ENCODE data around the gene SIGLEC15. TPM values are rescaled to one million over a fixed set of nuclear protein-coding genes. Genes with fewer than 3 reads are reported as not detected.
A peak's percentile ranks its signal among the peaks of the same experiment; 100 is the strongest.

Gene SIGLEC15
- total RNA-seq, 4 donors from 2014 or later: not detected

GRCh38 chr18:45837283-45838070, 12.0 kb downstream of the SIGLEC15 start:
- Histone ChIP-seq H3K27ac (no peak overlapping the region), H3K4me1 (peaks cover 4 to 7% of the 10 kb centered on the region in 2 donors), H3K27me3 (peaks cover 39 to 42% (median 40%) of the 10 kb centered on the region in 3 donors), H3K9me3 (no peaks in the 10 kb centered on the region), H3K36me3 (no peaks in the 10 kb centered on the region), H3K4me3 (peak overlapping the region; percentile 33 to 56 (median 40))
- no peak for TF ChIP-seq POLR2A (IDR thresholded peaks at IDR 0.05)
- TF ChIP-seq, protein P1, sequence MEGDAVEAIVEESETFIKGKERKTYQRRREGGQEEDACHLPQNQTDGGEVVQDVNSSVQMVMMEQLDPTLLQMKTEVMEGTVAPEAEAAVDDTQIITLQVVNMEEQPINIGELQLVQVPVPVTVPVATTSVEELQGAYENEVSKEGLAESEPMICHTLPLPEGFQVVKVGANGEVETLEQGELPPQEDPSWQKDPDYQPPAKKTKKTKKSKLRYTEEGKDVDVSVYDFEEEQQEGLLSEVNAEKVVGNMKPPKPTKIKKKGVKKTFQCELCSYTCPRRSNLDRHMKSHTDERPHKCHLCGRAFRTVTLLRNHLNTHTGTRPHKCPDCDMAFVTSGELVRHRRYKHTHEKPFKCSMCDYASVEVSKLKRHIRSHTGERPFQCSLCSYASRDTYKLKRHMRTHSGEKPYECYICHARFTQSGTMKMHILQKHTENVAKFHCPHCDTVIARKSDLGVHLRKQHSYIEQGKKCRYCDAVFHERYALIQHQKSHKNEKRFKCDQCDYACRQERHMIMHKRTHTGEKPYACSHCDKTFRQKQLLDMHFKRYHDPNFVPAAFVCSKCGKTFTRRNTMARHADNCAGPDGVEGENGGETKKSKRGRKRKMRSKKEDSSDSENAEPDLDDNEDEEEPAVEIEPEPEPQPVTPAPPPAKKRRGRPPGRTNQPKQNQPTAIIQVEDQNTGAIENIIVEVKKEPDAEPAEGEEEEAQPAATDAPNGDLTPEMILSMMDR (IDR thresholded peaks at IDR 0.05 in 4 of 5, conservative IDR thresholded peaks at IDR 0.05 in 1 of 5): no peak
- in situ Hi-C loops (cut with MboI; ENCODE audit: low sequenced_read_pairs in 4 of 4) (loop anchor here in 1 of 4 donors (10.0 kb wide), 1 partner anchor 63 kb away; no protein-coding TSS in a partner anchor), intact Hi-C loops (cut with DNase I; ENCODE audit: low total_unique reads) (no loop called here)
- ATAC-seq (no peak), DNase-seq (no peak)

DNA sequence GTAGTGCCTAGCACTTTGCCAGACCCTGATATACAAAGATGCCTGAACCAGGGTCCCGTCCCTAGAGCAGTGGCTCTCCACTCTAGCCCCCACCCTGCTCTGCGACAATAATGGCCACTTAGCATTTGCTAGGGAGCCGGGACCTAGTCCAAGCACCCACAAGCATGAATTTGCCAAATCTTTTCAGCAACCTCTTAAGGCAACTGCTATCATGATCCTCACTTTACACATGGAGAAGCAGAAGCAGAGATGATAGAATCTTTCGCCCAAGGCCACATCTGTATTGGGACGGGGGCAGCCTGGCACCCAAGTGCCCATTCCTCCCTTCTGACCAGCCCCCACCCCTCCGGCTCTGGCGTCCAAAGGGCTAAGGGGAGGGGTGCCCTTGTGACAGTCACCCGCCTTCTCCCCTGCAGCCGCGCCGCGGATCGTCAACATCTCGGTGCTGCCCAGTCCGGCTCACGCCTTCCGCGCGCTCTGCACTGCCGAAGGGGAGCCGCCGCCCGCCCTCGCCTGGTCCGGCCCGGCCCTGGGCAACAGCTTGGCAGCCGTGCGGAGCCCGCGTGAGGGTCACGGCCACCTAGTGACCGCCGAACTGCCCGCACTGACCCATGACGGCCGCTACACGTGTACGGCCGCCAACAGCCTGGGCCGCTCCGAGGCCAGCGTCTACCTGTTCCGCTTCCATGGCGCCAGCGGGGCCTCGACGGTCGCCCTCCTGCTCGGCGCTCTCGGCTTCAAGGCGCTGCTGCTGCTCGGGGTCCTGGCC, 13.0 kb downstream of the SIGLEC15 start:
- H3K4me3 ChIP-seq: peak overlapping the region; percentile 21 to 35 (median 33)
- peaks cover 4 to 7% of the 10 kb centered on the region in 2 donors for H3K4me1 ChIP-seq
- no peak for DNase-seq
- TF ChIP-seq, protein P1 (IDR thresholded peaks at IDR 0.05 in 4 of 5, conservative IDR thresholded peaks at IDR 0.05 in 1 of 5): no peak
- TF ChIP-seq POLR2A (IDR thresholded peaks at IDR 0.05): no peak
- intact Hi-C loops (cut with DNase I; ENCODE audit: low total_unique reads): loop anchor here (1.0 kb wide), 1 partner anchor 147 kb away; no protein-coding TSS in a partner anchor
- peak in 1 of 2 donors; percentile 34 for ATAC-seq
- no peak overlapping the region for H3K27ac ChIP-seq
- H3K9me3 ChIP-seq: no peaks in the 10 kb centered on the region
- no peaks in the 10 kb centered on the region for H3K36me3 ChIP-seq
- in situ Hi-C loops (cut with MboI; ENCODE audit: low sequenced_read_pairs in 4 of 4): loop anchor here in 1 of 4 donors (10.0 kb wide), 1 partner anchor 64 kb away; no protein-coding TSS in a partner anchor
- H3K27me3 ChIP-seq: peaks cover 39 to 42% (median 40%) of the 10 kb centered on the region in 3 donors

DNA sequence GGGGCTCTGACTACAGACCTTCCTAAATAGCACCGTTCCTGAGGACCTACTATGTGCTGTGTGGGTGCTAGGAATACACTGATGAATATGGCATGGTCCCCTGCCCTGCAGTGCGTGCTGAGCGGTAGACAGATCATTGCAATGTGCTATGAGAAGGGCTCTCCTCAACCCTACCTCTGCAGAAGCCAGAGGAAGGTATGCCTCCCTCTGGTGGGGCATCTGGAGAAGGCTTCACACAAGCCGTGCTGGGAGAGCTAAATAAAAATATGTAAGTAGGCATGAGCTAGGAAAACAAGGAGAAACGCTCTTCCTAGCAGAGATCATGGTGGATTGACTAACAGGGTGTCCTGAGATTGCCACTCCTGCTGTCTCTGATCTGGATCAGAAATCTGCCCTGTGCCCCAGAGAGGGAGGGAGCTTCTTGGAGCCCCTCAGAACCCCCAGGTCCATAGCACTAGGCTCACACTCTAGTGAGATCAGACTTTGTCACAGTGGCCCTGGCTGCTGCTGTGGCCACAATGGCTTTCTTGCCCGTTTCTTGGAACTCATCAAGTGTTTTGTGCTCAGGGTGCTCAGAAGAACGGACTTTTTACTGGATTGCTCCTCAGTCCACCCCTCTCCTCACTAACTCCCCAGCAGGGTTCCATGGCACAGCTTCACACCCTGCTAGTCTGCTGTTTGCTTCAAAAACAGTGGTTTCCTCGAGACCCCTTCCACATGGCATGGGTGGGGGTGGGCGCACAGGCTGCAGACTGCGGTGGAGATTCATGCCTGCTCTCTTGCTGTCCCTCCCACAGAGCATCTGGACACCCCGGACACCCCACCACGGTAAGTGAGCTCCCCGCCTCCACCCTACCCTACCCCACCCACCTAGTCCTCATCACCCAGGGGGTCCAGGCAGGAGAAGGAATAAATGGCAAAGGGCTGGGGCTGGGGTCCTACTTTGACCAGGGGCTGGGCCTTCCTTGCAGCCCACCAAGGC, 14.2 kb downstream of the SIGLEC15 start:
- in situ Hi-C loops (cut with MboI; ENCODE audit: low sequenced_read_pairs in 4 of 4): loop anchor here in 1 of 4 donors (10.0 kb wide), 1 partner anchor 65 kb away; no protein-coding TSS in a partner anchor
- H3K9me3 ChIP-seq: no peaks in the 10 kb centered on the region
- ATAC-seq (peak in 1 of 2 donors; percentile 49), DNase-seq (no peak)
- H3K4me3 ChIP-seq: no peak overlapping the region
- H3K27me3 ChIP-seq: peaks cover 39 to 42% (median 40%) of the 10 kb centered on the region in 3 donors
- peaks cover 4 to 7% of the 10 kb centered on the region in 2 donors for H3K4me1 ChIP-seq
- no peak for TF ChIP-seq POLR2A (IDR thresholded peaks at IDR 0.05)
- TF ChIP-seq, protein P1 (IDR thresholded peaks at IDR 0.05 in 4 of 5, conservative IDR thresholded peaks at IDR 0.05 in 1 of 5): peak in 2 of 5 experiments; percentile 12 to 27
- H3K36me3 ChIP-seq: no peaks in the 10 kb centered on the region
- intact Hi-C loops (cut with DNase I; ENCODE audit: low total_unique reads): loop anchor here (1.0 kb wide), 1 partner anchor 148 kb away; no protein-coding TSS in a partner anchor
- H3K27ac ChIP-seq: no peak overlapping the region
